ENCODE results near the gene MYO3B.

The MYO3B gene

GRCh38 chr2:170553748-170554147 lies 375.8 kb downstream of the MYO3B start:
- Histone ChIP-seq H3K4me3 (ENCODE audit: low read depth, low read length) (no peak overlapping the region), H3K36me3 (ENCODE audit: control insufficient read depth in 2 of 2, insufficient read depth in 1 of 2, low read length in 2 of 2) (no peaks in the 10 kb centered on the region), H3K27ac (ENCODE audit: extremely low read depth, low read depth, low read length) (no peak overlapping the region), H3K4me1 (ENCODE audit: control insufficient read depth, insufficient read depth, low read length) (no peaks in the 10 kb centered on the region), H3K9me3 (ENCODE audit: control insufficient read depth, insufficient read depth, low read depth, low read length) (no peaks in the 10 kb centered on the region)
- TF ChIP-seq ZNF423 (tag by site-specific recombination; IDR thresholded peaks at IDR 0.05) = no peak
- no peak for TF ChIP-seq ZNF561 (tag by site-specific recombination; IDR thresholded peaks at IDR 0.05; ENCODE audit: borderline replicate concordance)
- TF ChIP-seq ZNF211 (tag by site-specific recombination; IDR thresholded peaks at IDR 0.05; ENCODE audit: low read depth) = no peak
- TF ChIP-seq ZFP41 (tag by site-specific recombination; IDR thresholded peaks at IDR 0.05; ENCODE audit: borderline replicate concordance) = no peak
- TF ChIP-seq ZNF626 (tag by site-specific recombination; IDR thresholded peaks at IDR 0.05) = no peak
- TF ChIP-seq ZIC2 (tag by site-specific recombination; IDR thresholded peaks at IDR 0.05) = no peak
- TF ChIP-seq ZNF350 (tag by site-specific recombination; IDR thresholded peaks at IDR 0.05) = no peak
- no peak for TF ChIP-seq ZBTB11 (tag by site-specific recombination; conservative IDR thresholded peaks at IDR 0.05; ENCODE audit: low read depth)
- TF ChIP-seq ZNF184 (tag by site-specific recombination; IDR thresholded peaks at IDR 0.05) = no peak
- no peak for TF ChIP-seq ZBTB8A (tag by site-specific recombination; IDR thresholded peaks at IDR 0.05)
- no peak for TF ChIP-seq ZNF133 (tag by site-specific recombination; IDR thresholded peaks at IDR 0.05)
- TF ChIP-seq ZBTB20 (tag by site-specific recombination; IDR thresholded peaks at IDR 0.05) = no peak
- TF ChIP-seq PBX3 (CRISPR knock-in tag; IDR thresholded peaks at IDR 0.05) = no peak
- TF ChIP-seq, protein P1, sequence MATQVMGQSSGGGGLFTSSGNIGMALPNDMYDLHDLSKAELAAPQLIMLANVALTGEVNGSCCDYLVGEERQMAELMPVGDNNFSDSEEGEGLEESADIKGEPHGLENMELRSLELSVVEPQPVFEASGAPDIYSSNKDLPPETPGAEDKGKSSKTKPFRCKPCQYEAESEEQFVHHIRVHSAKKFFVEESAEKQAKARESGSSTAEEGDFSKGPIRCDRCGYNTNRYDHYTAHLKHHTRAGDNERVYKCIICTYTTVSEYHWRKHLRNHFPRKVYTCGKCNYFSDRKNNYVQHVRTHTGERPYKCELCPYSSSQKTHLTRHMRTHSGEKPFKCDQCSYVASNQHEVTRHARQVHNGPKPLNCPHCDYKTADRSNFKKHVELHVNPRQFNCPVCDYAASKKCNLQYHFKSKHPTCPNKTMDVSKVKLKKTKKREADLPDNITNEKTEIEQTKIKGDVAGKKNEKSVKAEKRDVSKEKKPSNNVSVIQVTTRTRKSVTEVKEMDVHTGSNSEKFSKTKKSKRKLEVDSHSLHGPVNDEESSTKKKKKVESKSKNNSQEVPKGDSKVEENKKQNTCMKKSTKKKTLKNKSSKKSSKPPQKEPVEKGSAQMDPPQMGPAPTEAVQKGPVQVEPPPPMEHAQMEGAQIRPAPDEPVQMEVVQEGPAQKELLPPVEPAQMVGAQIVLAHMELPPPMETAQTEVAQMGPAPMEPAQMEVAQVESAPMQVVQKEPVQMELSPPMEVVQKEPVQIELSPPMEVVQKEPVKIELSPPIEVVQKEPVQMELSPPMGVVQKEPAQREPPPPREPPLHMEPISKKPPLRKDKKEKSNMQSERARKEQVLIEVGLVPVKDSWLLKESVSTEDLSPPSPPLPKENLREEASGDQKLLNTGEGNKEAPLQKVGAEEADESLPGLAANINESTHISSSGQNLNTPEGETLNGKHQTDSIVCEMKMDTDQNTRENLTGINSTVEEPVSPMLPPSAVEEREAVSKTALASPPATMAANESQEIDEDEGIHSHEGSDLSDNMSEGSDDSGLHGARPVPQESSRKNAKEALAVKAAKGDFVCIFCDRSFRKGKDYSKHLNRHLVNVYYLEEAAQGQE (tag by site-specific recombination; IDR thresholded peaks at IDR 0.05) = no peak
- TF ChIP-seq ZNF10 (tag by site-specific recombination; IDR thresholded peaks at IDR 0.05) = no peak
- TF ChIP-seq, protein P2, sequence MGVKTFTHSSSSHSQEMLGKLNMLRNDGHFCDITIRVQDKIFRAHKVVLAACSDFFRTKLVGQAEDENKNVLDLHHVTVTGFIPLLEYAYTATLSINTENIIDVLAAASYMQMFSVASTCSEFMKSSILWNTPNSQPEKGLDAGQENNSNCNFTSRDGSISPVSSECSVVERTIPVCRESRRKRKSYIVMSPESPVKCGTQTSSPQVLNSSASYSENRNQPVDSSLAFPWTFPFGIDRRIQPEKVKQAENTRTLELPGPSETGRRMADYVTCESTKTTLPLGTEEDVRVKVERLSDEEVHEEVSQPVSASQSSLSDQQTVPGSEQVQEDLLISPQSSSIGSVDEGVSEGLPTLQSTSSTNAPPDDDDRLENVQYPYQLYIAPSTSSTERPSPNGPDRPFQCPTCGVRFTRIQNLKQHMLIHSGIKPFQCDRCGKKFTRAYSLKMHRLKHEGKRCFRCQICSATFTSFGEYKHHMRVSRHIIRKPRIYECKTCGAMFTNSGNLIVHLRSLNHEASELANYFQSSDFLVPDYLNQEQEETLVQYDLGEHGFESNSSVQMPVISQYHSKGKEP (tag by site-specific recombination; IDR thresholded peaks at IDR 0.05) = no peak
- POLR2A ChIA-PET = no interaction called here
- CTCF ChIA-PET = no interaction called here

Measured in HEK293 (cell line).